IMR-90 (cell line): Measurements from ENCODE around the gene SLC4A1. TPM values are rescaled to one million over a fixed set of nuclear protein-coding genes. Genes with fewer than 3 reads are reported as not detected.

Experiments
- ATAC-seq: fragments of 200-7000 bp; cut with Tn5 transposase; 2 replicates; pipeline ENCODE4 v1.9.1; 2020; ENCODE audit warnings: low read depth, mild to moderate bottlenecking, moderate library complexity
- BruUV-seq: library from RNA; stranded (reverse); fragments of 400-500 nt; replicated peaks from 2 replicates; lab custom pipeline; 2021; lab: Mats Ljungman, UMichigan
- CTCF ChIA-PET: fragments of 300-600 bp; formaldehyde crosslinking; extraction: SDS; loops from one replicate; lab custom pipeline; 2021; ENCODE audit warnings: antibody characterized with exemption; lab: Yijun Ruan, JAX
- POLR2A ChIA-PET: fragments of 300-600 bp; sonication (Branson Sonifier 250); formaldehyde crosslinking; loops from one replicate; lab custom pipeline; 2022; ENCODE audit warnings: antibody characterized with exemption; ENCODE audit not compliant: unreplicated experiment; lab: Charles Lee
- DNase-seq: peaks from one replicate; pipeline ENCODE4 v3.0.0; 2013
- H2AFZ ChIP-seq: replicated peaks from 2 replicates; pipeline ENCODE3; 2013; ENCODE audit warnings: low read length, mild to moderate bottlenecking; ENCODE audit not compliant: poor library complexity
- H2AK5ac ChIP-seq: 2 replicates; pipeline ENCODE4 v1.6.1; 2013; ENCODE audit warnings: low read depth, low read length, inconsistent platforms
- H2AK9ac ChIP-seq: replicated peaks from 2 replicates; pipeline ENCODE3; 2013; ENCODE audit warnings: mild to moderate bottlenecking, low read depth, low read length, moderate library complexity; ENCODE audit not compliant: poor library complexity
- H2BK120ac ChIP-seq: 2 replicates; pipeline ENCODE4 v1.6.1; 2013; ENCODE audit warnings: low read depth, low read length, inconsistent platforms
- H2BK15ac ChIP-seq: 3 replicates; pipeline ENCODE4 v1.6.1; 2013; ENCODE audit warnings: low read depth, low read length, inconsistent platforms
- H2BK20ac ChIP-seq: 2 replicates; pipeline ENCODE4 v1.6.1; 2013; ENCODE audit warnings: low read depth, mild to moderate bottlenecking, inconsistent platforms, low read length, moderate library complexity
- H2BK5ac ChIP-seq: 2 replicates; pipeline ENCODE4 v1.6.1; 2013; ENCODE audit warnings: mild to moderate bottlenecking, low read depth, low read length, inconsistent platforms; ENCODE audit not compliant: poor library complexity, severe bottlenecking
- H3K14ac ChIP-seq: replicated peaks from 2 replicates; pipeline ENCODE4 v1.6.1; 2013; ENCODE audit warnings: low read depth, low read length, inconsistent platforms
- H3K18ac ChIP-seq: 2 replicates; pipeline ENCODE4 v1.6.1; 2013; ENCODE audit warnings: low read depth, low read length, control low read depth
- H3K23ac ChIP-seq: 2 replicates; pipeline ENCODE4 v1.6.1; 2013; ENCODE audit warnings: low read depth, low read length, inconsistent platforms
- H3K27ac ChIP-seq: 2 replicates; pipeline ENCODE4 v1.5.1; 2013; ENCODE audit warnings: mild to moderate bottlenecking, control low read depth, low read length; ENCODE audit not compliant: insufficient read depth
- H3K27me3 ChIP-seq: 2 replicates; pipeline ENCODE4 v1.6.1; 2013; ENCODE audit warnings: low read length; ENCODE audit not compliant: control insufficient read depth, insufficient read depth
- H3K36me3 ChIP-seq: 2 replicates; pipeline ENCODE4 v1.6.1; 2013; ENCODE audit warnings: low read length, mixed read lengths; ENCODE audit not compliant: control insufficient read depth, insufficient read depth
- H3K4ac ChIP-seq: 2 replicates; pipeline ENCODE4 v1.6.1; 2013; ENCODE audit warnings: low read depth, low read length, inconsistent platforms
- H3K4me1 ChIP-seq: 2 replicates; pipeline ENCODE4 v1.6.1; 2013; ENCODE audit warnings: low read length, mixed read lengths; ENCODE audit not compliant: control insufficient read depth, insufficient read depth
- H3K4me2 ChIP-seq: 2 replicates; pipeline ENCODE4 v1.6.1; 2013; ENCODE audit warnings: low read depth, mild to moderate bottlenecking, control low read depth, low read length, moderate library complexity
- H3K4me3 ChIP-seq: 2 replicates; pipeline ENCODE4 v1.5.1; 2013; ENCODE audit warnings: low read depth, mild to moderate bottlenecking, control low read depth, low read length, moderate library complexity; ENCODE audit not compliant: insufficient read depth
- H3K56ac ChIP-seq: 2 replicates; pipeline ENCODE4 v1.6.1; 2013; ENCODE audit warnings: low read length, inconsistent platforms; ENCODE audit not compliant: insufficient read depth; ENCODE audit errors: extremely low read depth
- H3K79me1 ChIP-seq, 2 experiments: 2 replicates each; pipeline ENCODE4 v1.6.1; 2013; ENCODE audit warnings: low read length in 2 of 2, inconsistent platforms in 1 of 2, low read depth in 1 of 2
- H3K9ac ChIP-seq: 2 replicates; pipeline ENCODE4 v1.6.1; 2013; ENCODE audit warnings: low read depth, low read length, control low read depth
- H3K9me1 ChIP-seq: 2 replicates; pipeline ENCODE4 v1.6.1; 2013; ENCODE audit warnings: low read length, inconsistent platforms; ENCODE audit not compliant: insufficient read depth
- H3K9me3 ChIP-seq: 2 replicates; pipeline ENCODE4 v1.6.1; 2013; ENCODE audit warnings: low read length; ENCODE audit not compliant: control insufficient read depth, insufficient read depth
- H4K20me1 ChIP-seq: 2 replicates; pipeline ENCODE4 v1.6.1; 2013; ENCODE audit warnings: low read length, inconsistent platforms; ENCODE audit not compliant: insufficient read depth
- H4K5ac ChIP-seq: 2 replicates; pipeline ENCODE4 v1.6.1; 2013; ENCODE audit warnings: mild to moderate bottlenecking, low read depth, low read length, control low read depth
- H4K8ac ChIP-seq, 2 experiments: 2 replicates each; pipeline ENCODE4 v1.6.1; 2013; ENCODE audit warnings: low read depth in 2 of 2, low read length in 2 of 2, control low read depth in 1 of 2, inconsistent platforms in 1 of 2
- H4K91ac ChIP-seq: 2 replicates; pipeline ENCODE4 v1.6.1; 2013; ENCODE audit warnings: low read depth, low read length, inconsistent platforms; ENCODE audit not compliant: insufficient read depth
- BHLHE40 ChIP-seq: fragments of 150-350 bp; IDR thresholded peaks from 2 replicates; pipeline ENCODE4 v1.6.1; 2016; ENCODE audit warnings: mild to moderate bottlenecking, low read depth, low read length
- CEBPB ChIP-seq: IDR thresholded peaks from 2 replicates; pipeline ENCODE4 v1.6.1; 2012; ENCODE audit warnings: low read depth, low read length, improper control_type of control experiment
- CHD1 ChIP-seq: IDR thresholded peaks from 2 replicates; pipeline ENCODE4 v1.6.1; 2012; ENCODE audit warnings: low read depth, low read length, improper control_type of control experiment
- FOS ChIP-seq: fragments of 150-350 bp; IDR thresholded peaks from 2 replicates; pipeline ENCODE4 v1.6.1; 2016; ENCODE audit warnings: low read depth, low read length
- MAFK ChIP-seq: IDR thresholded peaks from 2 replicates; pipeline ENCODE4 v1.6.1; 2012; ENCODE audit warnings: low read depth, low read length, improper control_type of control experiment
- MAZ ChIP-seq: IDR thresholded peaks from 2 replicates; pipeline ENCODE4 v1.6.1; 2012; ENCODE audit warnings: low read depth, mild to moderate bottlenecking, low read length, improper control_type of control experiment, moderate library complexity, borderline replicate concordance
- MXI1 ChIP-seq: IDR thresholded peaks from 2 replicates; pipeline ENCODE4 v1.6.1; 2012; ENCODE audit warnings: low read depth, mild to moderate bottlenecking, low read length, moderate library complexity, borderline replicate concordance
- NFE2L2 ChIP-seq: fragments of 150-350 bp; IDR thresholded peaks from 2 replicates; pipeline ENCODE4 v1.6.1; 2016; ENCODE audit warnings: low read depth, mild to moderate bottlenecking, low read length
- POLR2A ChIP-seq: IDR thresholded peaks from 2 replicates; pipeline ENCODE4 v1.6.1; 2012; ENCODE audit warnings: mild to moderate bottlenecking, low read depth, low read length
- RAD21 ChIP-seq: IDR thresholded peaks from 2 replicates; pipeline ENCODE4 v1.6.1; 2012; ENCODE audit warnings: low read length, improper control_type of control experiment
- RCOR1 ChIP-seq: IDR thresholded peaks from 2 replicates; pipeline ENCODE4 v1.6.1; 2012; ENCODE audit warnings: mild to moderate bottlenecking, low read length, improper control_type of control experiment; ENCODE audit not compliant: insufficient replicate concordance
- RFX5 ChIP-seq: IDR thresholded peaks from 2 replicates; pipeline ENCODE4 v1.8.0; 2012; ENCODE audit warnings: low read depth, mild to moderate bottlenecking, low read length, moderate library complexity
- SMC3 ChIP-seq: fragments of 150-350 bp; IDR thresholded peaks from 2 replicates; pipeline ENCODE4 v1.6.1; 2016; ENCODE audit warnings: low read depth, mild to moderate bottlenecking, antibody characterized with exemption, low read length, moderate library complexity
- WGBS, 2 experiments: methylation state at CpG; one replicate each; pipeline versions ENCODE4 v1.1.5 to v1.1.7; 2013; ENCODE audit warnings: missing lambda C conversion rate in 2 of 2; ENCODE audit not compliant: insufficient read length in 1 of 2; ENCODE audit errors: extremely low coverage in 2 of 2; 5-methylcytosine and 5-hydroxymethylcytosine counted together
- dilution Hi-C: fragments of 300-500 bp; cut with HindIII; formaldehyde crosslinking; loops from one replicate; pipeline ENCODE4 v1.14.3; 2018; ENCODE audit warnings: low sequenced_read_pairs; ENCODE audit not compliant: unreplicated experiment
- in situ Hi-C: fragments of 300-500 bp; cut with MboI; formaldehyde crosslinking; loops from 3 replicates; pipeline ENCODE4 v1.14.3; 2019; ENCODE audit warnings: low sequenced_read_pairs, inconsistent platforms, mixed read lengths
- intact Hi-C: fragments of 100-400 bp; cut with micrococcal nuclease; formaldehyde crosslinking; loops from 2 replicates; pipeline ENCODE4 v1.10.0; 2022
- polyA plus RNA-seq, 3 experiments: library from polyadenylated mRNA; depleted of rRNA; stranded (reverse); fragments of >200 nt; gene quantifications; 2 replicates each; pipeline ENCODE4 v1.2.3, GENCODE V29; 2012; ENCODE audit warnings: low replicate concordance in 1 of 3
- total RNA-seq: library from RNA; depleted of rRNA; stranded (reverse); fragments of >200 nt; gene quantifications from 2 replicates; pipeline ENCODE4 v1.2.3, GENCODE V29; 2012
- TF ChIP-seq, protein P1 (sequence below): conservative IDR thresholded peaks from 2 replicates; pipeline ENCODE4 v1.5.1; 2012; ENCODE audit warnings: mild to moderate bottlenecking, low read depth, low read length, improper control_type of control experiment
- TF ChIP-seq, protein P2 (sequence below): fragments of 150-350 bp; IDR thresholded peaks from 2 replicates; pipeline ENCODE4 v1.6.1; 2017; ENCODE audit warnings: mild to moderate bottlenecking, antibody characterized with exemption, low read length, low read depth
- TF ChIP-seq, protein P3 (sequence below): fragments of 150-350 bp; IDR thresholded peaks from 2 replicates; pipeline ENCODE4 v1.6.1; 2016; ENCODE audit warnings: low read depth, mild to moderate bottlenecking, low read length, moderate library complexity, borderline replicate concordance

Gene SLC4A1
- total and polyA plus RNA-seq, 2 of the 4 experiments (the other 2 are of a cell fraction), result not detected

- dilution Hi-C loops, result no loop called here
- intact Hi-C loops, result no loop called here
- WGBS, 2 experiments, result no CpG with 5 or more reads among the region's 4 CpGs
Observed at GRCh38 chr17:44256671-44257070, 11.3 kb downstream of the SLC4A1 start.

More at GRCh38 chr17:44256671-44257070, 11.3 kb downstream of the SLC4A1 start:
- no peak overlapping the region for H3K14ac ChIP-seq
- H3K9ac ChIP-seq, result no peak overlapping the region
- ChIA-PET CTCF (no interaction called here), POLR2A (no interaction called here)
- H3K4me2 ChIP-seq, result no peak overlapping the region
- no peak overlapping the region for H2AK9ac ChIP-seq
- no peak overlapping the region for H2BK5ac ChIP-seq
- H3K18ac ChIP-seq, result no peak overlapping the region
- no peak overlapping the region for H2BK20ac ChIP-seq
- peaks cover 52% of the 10 kb centered on the region for H3K27me3 ChIP-seq
- no peak overlapping the region for H3K23ac ChIP-seq
- no peak for ATAC-seq
- no peak overlapping the region for H3K27ac ChIP-seq
- no peak overlapping the region for H3K56ac ChIP-seq
- H3K4ac ChIP-seq, result no peak overlapping the region
- in situ Hi-C loops, result no loop called here
- no peak overlapping the region for H2BK15ac ChIP-seq
- BruUV-seq, result no TSS peak
- H2AFZ ChIP-seq, result no peak overlapping the region
- no peaks in the 10 kb centered on the region for H3K4me1 ChIP-seq
- no peaks in the 10 kb centered on the region for H4K20me1 ChIP-seq
- no peaks in the 10 kb centered on the region for H3K9me1 ChIP-seq
- H4K5ac ChIP-seq, result no peak overlapping the region
- no peak overlapping the region for H2BK120ac ChIP-seq
- no peak overlapping the region for H4K91ac ChIP-seq
- DNase-seq, result no peak
- H4K8ac ChIP-seq, result no peak overlapping the region
- H3K9me3 ChIP-seq, result no peaks in the 10 kb centered on the region
- no peaks in the 10 kb centered on the region for H3K79me1 ChIP-seq
- no peaks in the 10 kb centered on the region for H3K36me3 ChIP-seq
- H2AK5ac ChIP-seq, result no peak overlapping the region
- no peak overlapping the region for H3K4me3 ChIP-seq
- no peak for TF ChIP-seq CEBPB
- TF ChIP-seq MAFK, result no peak
- TF ChIP-seq SMC3, result no peak
- TF ChIP-seq FOS, result no peak
- TF ChIP-seq, protein P1, sequence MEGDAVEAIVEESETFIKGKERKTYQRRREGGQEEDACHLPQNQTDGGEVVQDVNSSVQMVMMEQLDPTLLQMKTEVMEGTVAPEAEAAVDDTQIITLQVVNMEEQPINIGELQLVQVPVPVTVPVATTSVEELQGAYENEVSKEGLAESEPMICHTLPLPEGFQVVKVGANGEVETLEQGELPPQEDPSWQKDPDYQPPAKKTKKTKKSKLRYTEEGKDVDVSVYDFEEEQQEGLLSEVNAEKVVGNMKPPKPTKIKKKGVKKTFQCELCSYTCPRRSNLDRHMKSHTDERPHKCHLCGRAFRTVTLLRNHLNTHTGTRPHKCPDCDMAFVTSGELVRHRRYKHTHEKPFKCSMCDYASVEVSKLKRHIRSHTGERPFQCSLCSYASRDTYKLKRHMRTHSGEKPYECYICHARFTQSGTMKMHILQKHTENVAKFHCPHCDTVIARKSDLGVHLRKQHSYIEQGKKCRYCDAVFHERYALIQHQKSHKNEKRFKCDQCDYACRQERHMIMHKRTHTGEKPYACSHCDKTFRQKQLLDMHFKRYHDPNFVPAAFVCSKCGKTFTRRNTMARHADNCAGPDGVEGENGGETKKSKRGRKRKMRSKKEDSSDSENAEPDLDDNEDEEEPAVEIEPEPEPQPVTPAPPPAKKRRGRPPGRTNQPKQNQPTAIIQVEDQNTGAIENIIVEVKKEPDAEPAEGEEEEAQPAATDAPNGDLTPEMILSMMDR, result no peak
- TF ChIP-seq, protein P2, sequence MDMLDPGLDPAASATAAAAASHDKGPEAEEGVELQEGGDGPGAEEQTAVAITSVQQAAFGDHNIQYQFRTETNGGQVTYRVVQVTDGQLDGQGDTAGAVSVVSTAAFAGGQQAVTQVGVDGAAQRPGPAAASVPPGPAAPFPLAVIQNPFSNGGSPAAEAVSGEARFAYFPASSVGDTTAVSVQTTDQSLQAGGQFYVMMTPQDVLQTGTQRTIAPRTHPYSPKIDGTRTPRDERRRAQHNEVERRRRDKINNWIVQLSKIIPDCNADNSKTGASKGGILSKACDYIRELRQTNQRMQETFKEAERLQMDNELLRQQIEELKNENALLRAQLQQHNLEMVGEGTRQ, result no peak
- no peak for TF ChIP-seq MXI1
- no peak for TF ChIP-seq RCOR1
- no peak for TF ChIP-seq BHLHE40
- TF ChIP-seq MAZ, result no peak
- no peak for TF ChIP-seq RAD21
- TF ChIP-seq NFE2L2, result no peak
- TF ChIP-seq RFX5, result no peak
- no peak for TF ChIP-seq POLR2A
- TF ChIP-seq, protein P3, sequence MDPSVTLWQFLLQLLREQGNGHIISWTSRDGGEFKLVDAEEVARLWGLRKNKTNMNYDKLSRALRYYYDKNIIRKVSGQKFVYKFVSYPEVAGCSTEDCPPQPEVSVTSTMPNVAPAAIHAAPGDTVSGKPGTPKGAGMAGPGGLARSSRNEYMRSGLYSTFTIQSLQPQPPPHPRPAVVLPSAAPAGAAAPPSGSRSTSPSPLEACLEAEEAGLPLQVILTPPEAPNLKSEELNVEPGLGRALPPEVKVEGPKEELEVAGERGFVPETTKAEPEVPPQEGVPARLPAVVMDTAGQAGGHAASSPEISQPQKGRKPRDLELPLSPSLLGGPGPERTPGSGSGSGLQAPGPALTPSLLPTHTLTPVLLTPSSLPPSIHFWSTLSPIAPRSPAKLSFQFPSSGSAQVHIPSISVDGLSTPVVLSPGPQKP, result no peak
- TF ChIP-seq CHD1, result no peak
